NCI-H774 (cell line): Measurements from ENCODE around the gene POC1A.

ENCODE experiments used
- DNase-seq: peaks from one replicate; lab custom pipeline; 2025; lab: John Stamatoyannopoulos, UW

POC1A gene

DNA sequence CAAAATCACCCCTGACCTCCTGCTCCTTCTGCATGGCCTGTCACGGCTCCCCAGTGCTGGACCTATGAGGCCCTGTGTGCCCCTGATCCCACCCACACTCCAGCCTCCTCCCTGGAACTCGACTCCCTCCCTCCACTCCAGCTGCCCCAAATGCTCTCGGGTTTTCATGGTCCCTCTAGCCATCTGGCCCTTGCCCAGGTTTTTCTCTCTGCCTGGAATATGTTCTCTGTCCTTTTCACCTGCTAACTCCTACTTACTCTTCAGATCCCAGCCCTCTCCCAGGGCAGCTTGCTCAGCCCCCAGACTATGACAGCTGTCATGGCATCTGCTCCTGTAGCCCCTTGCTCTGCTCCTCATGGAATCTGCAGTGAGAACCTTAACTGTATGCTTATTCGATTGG is 128.2 kb downstream of the POC1A start:
- DNase-seq, result no peak

DNA sequence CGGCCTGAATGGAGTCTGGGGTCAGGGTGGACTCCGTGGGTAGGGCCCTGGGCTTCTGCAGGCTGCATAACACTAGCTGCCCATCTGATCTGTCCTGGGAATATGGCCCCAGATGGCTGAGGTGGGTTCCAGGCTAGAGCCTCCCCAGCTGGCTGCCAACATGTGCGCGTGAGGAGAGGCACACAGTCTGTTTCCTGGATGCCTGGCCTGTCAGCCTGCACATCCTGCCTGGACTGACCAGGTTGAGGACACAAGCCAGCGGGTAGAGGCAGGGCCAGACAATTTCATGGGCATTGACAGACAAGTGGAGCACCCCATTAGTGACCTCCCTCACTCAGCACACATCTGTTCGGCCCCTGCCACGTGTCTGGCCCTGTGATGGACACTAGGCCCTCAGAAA is 128.8 kb downstream of the POC1A start:
- no peak for DNase-seq
